Activated CD4-positive, alpha-beta T cell treated with anti-CD3 and anti-CD28 coated beads, Interleukin-2, amount 50 U/mL, for 4 hours (primary cell): ENCODE measurements around the gene PTOV1.
"Not testable (repeated sequence)": the region's sequence is repeated elsewhere in the genome, so short reads cannot be mapped to it uniquely, and the experiment has no call there.

ENCODE experiments used
- DNase-seq, 2 experiments: peaks; one replicate each; pipeline ENCODE4 v3.0.0-alpha.2; 2020

PTOV1 gene

GRCh38 chr19:49818649-49819370 is 32.1 kb upstream of the PTOV1 start:
- no peak for DNase-seq

GRCh38 chr19:49819452-49820115 is 31.4 kb upstream of the PTOV1 start:
- DNase-seq, result not testable (repeated sequence)

DNA sequence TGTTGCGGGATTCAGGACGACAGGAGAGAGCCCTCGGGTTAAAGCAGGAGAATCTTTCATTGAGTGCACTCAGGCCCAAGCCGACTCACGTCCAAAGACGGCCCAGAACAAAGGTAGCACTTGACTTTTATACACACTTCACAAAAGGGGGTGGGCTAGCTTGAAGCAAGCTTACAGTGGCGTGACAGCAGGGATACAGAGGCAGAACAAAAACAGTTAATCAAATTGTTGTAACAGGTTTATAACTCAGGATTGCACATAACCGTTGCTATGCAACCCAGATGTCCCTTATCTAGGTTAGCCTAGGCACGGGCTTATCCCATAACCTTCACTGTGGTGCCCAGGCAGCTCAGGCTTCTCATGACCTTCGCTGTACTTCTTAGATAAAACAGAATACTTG is 30.8 kb upstream of the PTOV1 start:
- no peak for DNase-seq

DNA sequence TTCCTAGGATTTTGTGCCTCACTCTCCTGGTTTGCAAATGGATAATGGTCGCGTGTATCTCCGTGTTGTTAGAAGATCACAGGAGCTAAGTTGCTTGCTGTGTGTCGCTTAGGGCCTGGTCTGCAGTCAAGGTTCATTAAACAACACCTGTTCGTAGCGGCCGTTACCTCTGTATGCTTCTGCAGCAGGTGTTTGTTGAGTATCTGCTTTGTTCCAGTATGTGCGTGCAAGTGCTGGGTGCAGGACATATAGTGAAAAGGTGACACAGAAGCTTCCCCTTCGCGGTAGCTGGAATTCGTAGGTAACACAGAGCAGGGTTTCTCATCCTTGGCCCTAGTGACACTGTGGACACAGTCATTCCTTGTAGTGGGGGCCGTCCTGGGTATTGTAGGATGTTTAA is 27.5 kb upstream of the PTOV1 start:
- DNase-seq, result no peak

GRCh38 chr19:49824662-49825061 is 26.3 kb upstream of the PTOV1 start:
- DNase-seq, result no peak

GRCh38 chr19:49827034-49827433 is 23.9 kb upstream of the PTOV1 start:
- no peak for DNase-seq

GRCh38 chr19:49829200-49829599 is 21.8 kb upstream of the PTOV1 start:
- no peak for DNase-seq

- no peak for DNase-seq
These were observed 21.2 kb upstream of the PTOV1 start for GRCh38 chr19:49829721-49830120.

DNA sequence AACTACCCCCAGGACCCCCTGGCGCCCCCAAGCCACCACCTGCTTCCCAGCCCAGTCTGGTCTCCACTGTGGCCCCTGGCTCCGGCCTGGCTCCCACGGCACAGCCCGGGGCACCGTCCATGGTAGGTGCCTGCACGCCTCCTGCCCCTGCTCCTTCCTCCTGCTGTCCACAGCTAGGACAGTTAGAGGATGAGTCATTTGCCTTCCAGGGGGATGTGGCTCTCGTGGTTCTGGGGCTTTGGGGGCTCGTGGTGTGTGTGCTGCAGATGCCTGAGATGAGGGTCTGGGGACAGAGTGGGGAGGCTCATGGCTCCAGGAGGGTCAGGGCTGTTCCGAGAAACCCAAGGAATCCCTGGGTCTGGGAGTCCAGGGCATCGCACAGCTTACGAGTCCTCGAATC is 20.2 kb upstream of the PTOV1 start:
- no peak for DNase-seq

DNA sequence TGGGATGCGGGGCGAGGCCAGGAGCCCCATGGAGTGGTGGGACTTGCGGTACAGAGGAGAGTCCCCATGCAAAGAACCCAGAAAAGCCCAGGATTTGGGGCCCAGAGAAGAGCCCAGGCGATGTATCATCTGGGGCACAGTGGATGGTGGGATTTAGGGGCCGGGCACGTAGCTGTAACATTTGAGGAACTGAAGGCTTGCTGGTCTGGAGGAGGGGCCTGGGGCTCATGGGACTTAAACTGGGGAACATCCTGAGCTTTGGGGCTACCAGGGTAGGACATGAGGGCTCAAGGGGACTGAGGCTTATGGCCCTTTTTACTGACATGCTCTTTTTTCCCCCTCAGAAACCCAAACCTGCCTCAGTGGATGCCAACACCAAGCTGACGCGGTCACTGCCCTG is 19.4 kb upstream of the PTOV1 start:
- DNase-seq, result no peak

DNA sequence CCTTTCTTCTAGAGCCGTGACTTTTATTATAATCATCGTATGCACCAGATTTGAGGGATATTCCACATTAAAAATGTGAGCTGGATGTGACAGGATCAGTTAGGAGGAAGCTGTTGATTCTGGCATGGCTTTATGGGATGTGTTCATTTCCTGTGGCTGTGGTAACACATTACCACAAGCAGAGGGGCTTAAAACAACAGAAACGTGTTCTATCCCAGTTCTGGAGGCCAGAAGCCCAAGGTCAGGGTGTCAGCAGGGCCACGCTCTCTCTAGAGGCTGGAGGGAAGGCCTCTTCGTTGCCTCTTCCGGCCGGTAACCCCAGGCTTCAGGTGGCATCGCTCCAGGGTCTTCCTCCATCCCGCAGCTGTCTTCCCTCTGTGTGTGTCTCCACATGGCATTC is 18.4 kb upstream of the PTOV1 start:
- no peak for DNase-seq

GRCh38 chr19:49833599-49833998 is 17.4 kb upstream of the PTOV1 start:
- DNase-seq, result no peak

- DNase-seq, result no peak
These were observed 15.4 kb upstream of the PTOV1 start for GRCh38 chr19:49835562-49835961.

DNA sequence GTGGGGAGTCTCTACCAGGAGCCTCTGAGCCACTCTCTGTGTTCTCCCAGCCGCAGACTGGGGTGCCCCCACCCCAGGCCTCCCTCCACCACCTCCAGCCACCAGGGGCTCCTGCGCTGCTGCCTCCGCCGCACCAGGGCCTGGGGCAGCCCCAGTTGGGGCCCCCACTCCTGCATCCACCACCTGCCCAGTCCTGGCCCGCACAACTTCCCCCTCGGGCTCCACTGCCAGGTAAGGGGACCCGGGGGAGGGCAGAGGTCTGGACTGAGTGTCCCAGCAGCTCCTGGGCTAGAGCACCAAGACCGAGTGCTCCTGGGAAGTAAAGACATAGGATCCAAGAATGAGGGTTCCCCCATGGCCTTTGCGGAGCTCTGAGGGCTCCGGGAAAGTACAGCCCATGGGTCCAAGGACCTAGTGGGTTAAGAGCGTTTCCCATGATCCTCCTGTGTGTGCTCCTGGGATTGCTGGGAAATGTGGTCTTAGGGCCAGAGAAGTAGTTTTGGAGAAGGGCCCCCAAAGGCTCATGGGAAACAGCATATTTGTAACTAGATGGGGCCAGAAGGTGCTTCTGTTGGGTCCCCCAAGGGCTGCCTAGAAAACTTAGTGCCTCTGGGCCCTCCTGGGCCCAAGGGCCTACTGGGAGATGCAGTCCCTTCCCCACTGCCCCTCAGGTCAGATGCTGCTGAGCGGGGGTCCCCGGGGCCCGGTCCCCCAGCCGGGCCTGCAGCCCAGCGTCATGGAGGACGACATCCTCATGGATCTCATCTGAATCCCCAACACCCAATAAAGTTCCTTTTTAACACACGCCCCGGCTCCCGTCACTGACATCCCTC is 14.6 kb upstream of the PTOV1 start:
- DNase-seq, result no peak

GRCh38 chr19:49837009-49837310 is 14.0 kb upstream of the PTOV1 start:
- DNase-seq, result no peak

- no peak for DNase-seq
These were observed 13.5 kb upstream of the PTOV1 start for GRCh38 chr19:49837425-49837824.

- no peak for DNase-seq
These were observed 11.9 kb upstream of the PTOV1 start for GRCh38 chr19:49838885-49839588.

GRCh38 chr19:49839713-49840112 is 11.2 kb upstream of the PTOV1 start:
- DNase-seq, result no peak

GRCh38 chr19:49840321-49840720 is 10.6 kb upstream of the PTOV1 start:
- no peak for DNase-seq

DNA sequence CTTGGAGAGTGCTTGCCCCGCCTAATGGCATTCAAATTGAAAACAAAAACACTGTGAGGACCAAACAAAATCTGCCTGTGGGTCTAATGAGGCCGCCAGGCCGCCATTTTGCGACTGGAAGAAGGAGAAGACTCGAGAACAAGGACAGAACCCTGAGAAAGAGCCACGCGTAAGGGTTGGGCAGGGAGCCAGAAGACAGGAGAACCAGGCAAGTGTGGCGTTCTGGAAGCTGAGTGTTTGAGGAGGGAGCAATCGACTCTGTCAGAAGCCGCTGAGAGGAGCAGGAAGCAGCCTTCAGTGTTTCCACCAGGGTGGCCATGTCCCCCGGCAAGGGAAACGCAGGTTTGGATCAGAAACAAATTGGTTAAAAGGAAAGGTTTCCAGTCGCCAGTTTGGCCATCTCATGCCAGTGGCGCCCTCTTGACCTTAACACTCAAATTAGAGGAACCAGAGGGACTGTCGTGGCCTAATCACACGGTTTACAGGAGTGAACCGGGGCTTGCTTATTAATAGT is 10.2 kb upstream of the PTOV1 start:
- DNase-seq, result no peak

GRCh38 chr19:49843265-49843664 is 7.7 kb upstream of the PTOV1 start:
- DNase-seq, result no peak

- DNase-seq, result no peak
These were observed 6.5 kb upstream of the PTOV1 start for GRCh38 chr19:49844138-49845095.
